Sigmoid colon (tissue), 4 donors: ENCODE data around the gene FERD3L.

Experiments
- CTCF ChIP-seq, 4 experiments: fragments of 450-650 bp in 3 of 4; fragments of 200-600 bp in 1 of 4; IDR thresholded peaks; one replicate each; pipeline ENCODE4 v1.5.1; 2016 to 2019; ENCODE audit warnings: antibody characterized with exemption in 4 of 4, mild to moderate bottlenecking in 3 of 4, moderate library complexity in 2 of 4
- EP300 ChIP-seq, 4 donors: sonication (generic); formaldehyde crosslinking; IDR thresholded peaks; one replicate each; pipeline ENCODE4 v1.6.1; 2017; ENCODE audit warnings: antibody characterized with exemption in 4 of 4
- POLR2A ChIP-seq, 2 donors: fragments of 450-650 bp; IDR thresholded peaks; one replicate each; pipeline ENCODE4 v1.6.1; 2016; ENCODE audit warnings: antibody characterized with exemption in 2 of 2, mild to moderate bottlenecking in 2 of 2, moderate library complexity in 2 of 2
- POLR2AphosphoS5 ChIP-seq, 4 donors: sonication (generic); formaldehyde crosslinking; IDR thresholded peaks; one replicate each; pipeline ENCODE4 v1.6.1; 2017; ENCODE audit warnings: antibody characterized with exemption in 4 of 4

DNA sequence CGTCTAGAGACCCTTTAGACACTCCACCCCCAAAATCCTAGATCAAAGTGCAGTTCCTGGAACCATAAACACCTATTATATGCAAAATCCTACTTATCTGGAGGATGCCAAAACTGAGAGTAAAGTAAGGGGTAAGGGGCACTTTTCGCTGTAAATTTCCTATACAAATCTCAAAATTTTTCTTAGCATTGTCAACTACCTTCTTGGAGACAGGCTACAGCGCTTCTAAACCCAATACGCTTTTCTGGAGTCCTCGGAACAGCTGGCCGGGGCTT, 38.2 kb downstream of the FERD3L start:
- TF ChIP-seq POLR2A (IDR thresholded peaks at IDR 0.05) (no peak), POLR2AphosphoS5 (IDR thresholded peaks at IDR 0.05) (no peak), CTCF (IDR thresholded peaks at IDR 0.05) (no peak), EP300 (IDR thresholded peaks at IDR 0.05) (no peak)
